GM08714 (cell line): Measurements from ENCODE around the gene CCNK.

Experiments used
- H3K4me3 ChIP-seq: fragments of 200-500 bp; sonication (Bioruptor generic); 2 replicates; pipeline ENCODE4 v1.5.1; 2014; ENCODE audit warnings: mild to moderate bottlenecking, low read length, inconsistent platforms
- ZNF274 ChIP-seq: IDR thresholded peaks from 2 replicates; pipeline ENCODE4 v1.6.1; 2012; ENCODE audit warnings: mild to moderate bottlenecking, low read depth, low read length

The CCNK gene

DNA sequence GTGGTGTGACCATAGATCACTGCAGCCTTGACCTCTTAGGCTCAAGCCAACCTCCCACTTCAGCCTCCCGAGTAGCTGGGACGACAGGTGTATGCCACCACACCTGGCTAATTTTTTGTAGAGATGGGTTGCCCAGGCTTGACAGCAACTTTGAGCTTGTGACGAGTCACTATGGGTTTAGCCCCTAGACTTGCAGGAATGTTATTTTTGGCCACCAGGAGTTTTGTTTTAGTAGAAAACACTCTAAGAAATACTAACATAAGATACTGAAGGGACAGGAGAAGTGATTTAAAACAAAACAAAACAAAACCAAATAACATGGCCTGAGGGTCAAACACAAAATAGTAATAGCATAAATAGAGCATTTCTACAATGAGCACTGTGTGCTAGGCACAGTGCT, 27.0 kb upstream of the CCNK start:
- no peak for TF ChIP-seq ZNF274
- H3K4me3 ChIP-seq: no peak overlapping the region

DNA sequence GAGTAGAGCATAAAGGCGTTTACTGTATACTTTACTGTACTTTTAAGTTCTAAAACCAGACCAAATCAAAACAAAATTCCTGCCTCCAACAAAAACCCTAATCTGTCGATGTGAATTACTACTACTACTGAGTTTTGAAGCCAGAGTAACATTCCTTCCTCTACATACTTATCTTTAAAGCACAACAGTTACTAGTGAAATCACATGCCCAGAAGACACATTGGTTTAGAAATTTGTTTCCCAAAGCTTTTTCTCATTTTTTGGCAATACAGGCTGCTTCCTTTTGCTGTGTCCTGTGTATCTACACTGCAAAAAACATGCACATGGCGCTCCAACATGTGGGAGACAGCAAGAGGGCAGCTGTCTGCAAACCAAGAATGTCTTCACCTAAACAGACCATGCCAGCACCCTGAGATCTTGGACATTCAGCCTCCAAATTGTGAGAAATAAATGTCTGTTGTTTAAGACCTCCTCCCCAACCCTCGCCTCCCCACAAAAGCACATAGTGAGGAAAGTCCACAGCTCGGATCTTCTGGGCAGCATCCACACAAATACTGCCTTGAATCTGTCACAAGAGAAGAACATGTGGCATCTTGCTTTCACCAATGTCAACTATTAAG, 21.6 kb upstream of the CCNK start:
- TF ChIP-seq ZNF274: no peak
- no peak overlapping the region for H3K4me3 ChIP-seq

DNA sequence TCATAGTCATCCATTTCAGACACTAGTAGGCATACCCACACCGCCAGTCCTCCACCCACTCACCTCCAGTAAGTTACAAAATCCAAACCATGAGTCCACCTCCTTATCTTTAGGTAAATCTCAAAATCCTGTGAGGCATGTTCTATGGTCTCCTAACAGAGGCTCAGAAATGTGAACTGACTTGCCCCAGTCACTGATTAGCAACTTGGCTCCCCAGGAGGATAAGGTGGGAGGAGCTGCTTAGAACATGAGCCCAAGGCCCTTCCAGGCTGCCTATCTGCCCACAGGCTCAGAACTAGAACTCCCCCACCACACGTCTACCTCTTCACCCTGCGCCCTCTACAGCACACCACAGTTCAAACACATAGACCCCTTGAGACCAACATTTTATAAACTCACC, 20.4 kb upstream of the CCNK start:
- no peak for TF ChIP-seq ZNF274
- H3K4me3 ChIP-seq: no peak overlapping the region

DNA sequence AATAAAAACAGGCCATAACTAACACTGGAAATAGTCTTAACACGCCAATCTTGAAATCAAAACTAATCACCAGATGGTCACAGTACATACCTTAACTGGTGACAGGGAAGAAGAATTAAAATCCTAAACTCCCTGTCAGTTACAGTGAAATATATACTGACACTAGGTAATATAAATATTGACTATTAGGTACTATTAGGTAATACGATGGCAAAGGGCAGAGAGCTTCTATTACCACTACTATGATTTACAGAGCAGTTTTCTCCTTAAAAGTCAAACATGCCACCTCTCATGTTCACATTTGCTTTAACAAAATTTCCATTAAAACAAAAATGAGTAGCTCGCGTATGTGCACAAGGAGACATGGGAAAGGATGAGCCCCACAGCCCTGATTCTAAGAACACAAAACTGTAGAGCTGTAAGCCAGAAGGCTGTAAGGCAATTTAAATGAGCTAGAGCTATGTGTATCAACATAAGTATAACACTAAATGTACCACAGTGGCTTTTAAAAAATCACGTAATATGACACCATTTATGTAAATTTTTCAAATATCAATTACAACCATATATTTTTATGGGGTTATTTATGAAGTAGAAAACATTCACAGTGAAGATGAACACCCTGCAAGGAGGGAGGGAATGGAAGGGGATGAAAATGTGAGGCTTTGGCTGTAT, 19.7 kb upstream of the CCNK start:
- H3K4me3 ChIP-seq: no peak overlapping the region
- no peak for TF ChIP-seq ZNF274

DNA sequence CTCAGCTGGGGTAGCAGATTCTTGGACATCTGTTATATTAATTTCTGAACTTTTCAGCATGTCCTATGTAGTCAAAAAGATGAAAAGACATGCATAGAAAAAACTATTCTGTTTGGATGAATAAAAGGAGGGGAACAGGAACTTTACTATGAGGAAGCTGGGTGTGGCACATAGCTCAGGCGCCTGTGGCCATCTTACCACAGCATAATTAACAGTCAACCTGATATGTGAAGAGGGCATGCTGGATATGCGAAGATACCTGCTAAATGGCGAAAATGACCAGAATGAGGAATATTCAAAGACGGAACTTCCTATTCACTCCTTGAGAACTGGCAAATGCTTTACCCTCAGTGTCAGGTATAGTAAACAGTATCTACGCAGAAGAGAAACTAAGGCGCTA, 19.0 kb upstream of the CCNK start:
- no peak for TF ChIP-seq ZNF274

DNA sequence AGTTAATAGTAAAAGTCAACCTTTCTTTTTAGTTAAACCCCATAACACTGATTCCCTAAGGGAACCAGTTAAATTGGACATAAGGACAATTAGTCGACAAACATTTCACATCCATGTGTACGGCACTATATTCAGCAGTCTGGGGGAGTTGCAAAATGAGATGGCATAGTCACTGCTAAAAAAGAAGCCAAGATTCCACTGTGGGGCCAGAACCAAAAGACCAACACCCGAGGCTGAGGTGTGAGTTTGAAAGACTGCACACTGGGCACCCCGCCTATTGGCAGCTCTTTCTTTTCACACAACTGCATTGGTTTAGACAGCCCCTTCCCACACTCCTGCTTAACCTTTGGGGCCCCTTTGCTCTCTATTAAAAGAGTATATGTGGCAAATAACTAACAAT, 17.2 kb upstream of the CCNK start:
- no peak overlapping the region for H3K4me3 ChIP-seq
- no peak for TF ChIP-seq ZNF274

More for the DNA sequence above, 19.0 kb upstream of the CCNK start:
- no peak overlapping the region for H3K4me3 ChIP-seq

DNA sequence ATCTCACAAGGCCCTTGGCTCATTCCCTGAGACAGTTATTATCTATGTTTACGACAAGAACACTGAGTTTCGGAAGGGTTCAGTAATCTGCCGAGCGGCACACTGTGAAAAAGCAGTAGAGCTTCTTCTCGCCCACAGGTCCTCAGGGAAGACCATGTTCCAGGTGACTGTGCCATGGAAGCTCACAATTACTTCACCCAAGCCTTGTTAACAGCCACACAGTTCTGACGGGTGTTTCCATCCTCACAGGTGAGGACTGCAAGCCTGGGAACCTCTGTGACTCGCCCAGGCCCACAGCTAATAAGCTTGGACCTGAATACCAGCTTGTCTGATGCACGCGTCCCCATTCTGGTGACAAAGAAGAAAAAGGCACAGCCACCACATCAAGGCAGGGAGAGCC, 15.9 kb upstream of the CCNK start:
- no peak for TF ChIP-seq ZNF274
- H3K4me3 ChIP-seq: no peak overlapping the region

DNA sequence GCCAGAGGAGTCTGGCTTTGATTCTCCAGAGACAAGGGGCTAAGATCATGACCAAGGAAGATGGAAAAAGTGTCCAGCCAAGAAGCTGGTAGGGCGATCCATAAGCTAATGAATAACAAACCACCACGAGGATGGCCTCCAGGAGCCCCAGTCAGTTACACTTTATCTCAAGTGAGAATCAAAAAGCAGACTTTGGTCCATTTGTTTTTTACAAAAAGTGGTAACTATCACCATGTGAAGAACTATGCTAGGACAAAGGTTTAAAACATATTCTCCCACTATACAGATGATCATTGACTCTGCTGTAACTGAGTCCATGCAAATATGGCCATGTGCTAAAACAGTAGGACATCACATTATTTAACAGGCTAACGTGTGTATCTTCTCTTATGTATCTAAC, 14.5 kb upstream of the CCNK start:
- no peak for TF ChIP-seq ZNF274
- no peak overlapping the region for H3K4me3 ChIP-seq

DNA sequence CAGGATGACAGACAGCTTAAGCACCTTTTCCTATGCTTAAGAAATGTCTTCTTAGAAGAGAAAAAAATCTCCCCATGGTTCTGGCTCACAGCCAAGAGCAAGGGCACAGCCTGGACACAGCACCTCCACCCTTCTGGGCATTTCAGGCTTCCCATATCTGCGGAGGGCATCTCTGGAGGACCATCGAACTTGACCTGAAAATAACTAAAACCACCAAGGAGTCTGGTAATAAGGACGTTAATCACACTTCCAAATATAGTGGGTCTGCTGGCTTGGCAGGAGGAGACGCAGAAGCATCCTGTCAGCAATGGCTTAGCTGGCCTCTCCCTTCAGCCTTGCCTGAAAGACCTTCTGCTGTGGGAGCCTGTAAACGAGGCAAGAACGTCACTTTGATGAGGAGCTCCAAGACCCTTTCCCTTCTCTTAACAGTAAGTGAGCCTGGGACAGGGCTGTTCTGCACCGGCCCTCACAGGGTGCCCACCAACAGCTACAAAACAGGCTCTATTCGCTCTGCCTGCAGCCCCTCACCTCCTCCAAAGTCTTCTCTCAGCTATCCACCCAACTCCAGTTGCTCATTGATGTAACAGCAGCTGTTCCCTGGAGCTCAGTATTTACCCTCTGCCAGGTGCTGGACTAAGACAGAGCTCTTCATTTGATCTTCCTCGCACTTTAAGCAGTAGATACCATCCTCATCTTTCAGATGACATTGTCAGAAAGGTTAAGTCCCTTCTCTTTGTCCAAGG, 13.7 kb upstream of the CCNK start:
- TF ChIP-seq ZNF274: no peak

DNA sequence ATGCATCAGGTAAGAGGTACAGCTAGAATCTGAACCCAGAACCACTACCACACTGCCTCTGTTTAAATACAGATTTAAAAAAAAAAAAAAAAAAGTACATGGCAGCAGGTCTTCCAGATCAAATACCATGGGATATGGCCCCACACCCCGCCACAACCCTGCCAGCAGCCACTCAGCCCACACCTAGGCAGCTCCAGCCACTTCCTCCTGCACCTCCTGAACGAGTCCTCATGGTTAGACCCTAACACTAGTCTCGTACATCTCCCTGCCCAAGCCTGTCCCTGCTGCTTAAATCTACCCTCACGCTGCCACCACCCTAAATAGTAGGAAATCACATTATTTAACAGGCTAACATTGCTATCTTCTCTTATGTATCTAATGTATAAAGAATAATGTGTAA, 13.1 kb upstream of the CCNK start:
- no peak for TF ChIP-seq ZNF274
- no peak overlapping the region for H3K4me3 ChIP-seq

More for the DNA sequence above, 13.7 kb upstream of the CCNK start:
- H3K4me3 ChIP-seq: no peak overlapping the region

DNA sequence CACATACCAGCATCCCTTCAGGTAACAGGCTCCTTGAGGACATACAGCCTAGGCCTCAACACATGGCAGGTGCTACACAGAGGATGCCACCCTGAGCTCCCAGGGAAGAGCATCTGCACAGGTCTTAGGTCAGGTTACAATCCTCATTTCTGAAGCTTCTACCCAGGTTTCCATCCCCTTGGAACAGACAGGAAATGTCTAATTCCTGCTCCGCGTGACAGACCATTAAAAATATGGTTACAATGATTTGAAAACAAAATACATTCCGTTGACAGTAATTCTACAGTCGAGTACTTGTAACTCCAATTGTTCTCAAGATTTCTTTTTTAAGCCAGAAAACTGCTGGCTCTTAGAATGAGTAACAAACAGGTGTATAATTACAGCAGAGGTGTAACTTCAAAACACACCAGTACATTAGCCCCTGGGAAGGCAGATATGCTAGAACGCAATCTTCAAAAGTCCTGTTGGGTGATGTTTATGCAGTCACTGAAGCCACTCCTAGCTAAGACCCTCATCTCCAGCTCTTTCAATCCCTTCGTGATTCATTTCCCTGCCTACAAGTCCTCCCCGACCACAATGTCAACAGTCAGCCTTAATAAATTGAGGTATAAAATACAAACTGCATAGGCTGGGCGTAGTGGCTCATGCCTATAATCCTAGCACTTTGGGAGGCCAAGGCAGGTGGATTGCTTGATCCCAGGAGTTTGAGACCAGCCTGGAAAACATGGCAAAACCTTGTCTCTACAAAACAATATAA, 12.2 kb upstream of the CCNK start:
- H3K4me3 ChIP-seq: no peak overlapping the region
- TF ChIP-seq ZNF274: no peak

DNA sequence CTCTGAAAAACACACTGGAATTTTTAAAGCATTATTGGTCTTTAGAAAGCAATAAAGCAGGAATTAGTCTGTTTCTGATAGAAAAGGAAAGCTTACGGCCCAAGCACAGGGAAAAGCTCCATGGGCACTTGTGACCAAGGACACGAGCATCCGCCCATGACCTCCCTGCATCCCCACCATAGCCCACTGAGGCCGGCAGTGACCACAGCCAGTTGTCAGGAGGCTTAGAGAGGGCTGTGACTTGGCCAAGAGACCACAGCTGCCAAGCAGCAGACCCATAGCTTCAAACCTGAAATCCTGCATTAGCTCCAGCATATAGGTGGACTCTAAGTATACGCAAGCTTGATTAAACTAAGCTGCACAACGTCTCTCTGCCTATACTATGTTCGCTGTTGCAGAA, 9.5 kb upstream of the CCNK start:
- no peak overlapping the region for H3K4me3 ChIP-seq
- no peak for TF ChIP-seq ZNF274

DNA sequence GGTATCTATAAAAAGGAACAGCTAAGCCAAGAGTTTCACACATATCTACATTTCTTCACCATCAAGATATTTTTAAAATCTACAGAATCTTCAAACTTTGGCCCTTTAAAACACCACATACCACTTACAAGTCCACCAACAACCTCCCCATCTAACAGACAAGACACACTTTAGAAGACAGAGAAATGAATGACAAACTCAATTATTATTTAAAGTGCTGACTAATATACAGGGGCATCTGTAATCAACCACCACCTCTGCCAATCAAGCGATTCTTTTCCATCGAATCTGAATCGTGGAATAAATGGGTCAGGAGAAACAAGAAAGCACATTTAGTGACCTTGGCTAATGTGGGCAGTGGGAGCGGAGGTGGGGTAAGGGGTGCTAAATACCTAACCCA, 8.3 kb upstream of the CCNK start:
- no peak for TF ChIP-seq ZNF274
- no peak overlapping the region for H3K4me3 ChIP-seq

DNA sequence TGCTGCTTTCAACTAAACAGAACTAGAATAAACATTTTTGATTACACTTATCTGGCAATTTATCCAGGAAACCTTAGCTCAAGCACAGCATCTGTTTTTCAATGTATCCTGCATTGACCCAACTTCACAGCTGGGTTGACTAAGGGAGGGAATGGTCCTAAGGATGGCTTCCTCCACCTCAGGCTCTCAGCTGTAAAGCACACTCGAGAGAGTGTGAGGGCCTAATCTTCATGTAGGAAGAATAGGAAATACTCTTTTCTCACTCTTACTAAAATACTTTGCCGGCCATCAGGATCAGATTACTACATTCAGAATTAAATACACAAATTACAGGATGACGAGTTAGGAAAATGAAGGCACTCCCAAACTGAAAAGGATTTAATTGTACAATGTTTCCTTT, 7.8 kb upstream of the CCNK start:
- no peak overlapping the region for H3K4me3 ChIP-seq
- TF ChIP-seq ZNF274: no peak
